Fibroblast of peridontal ligament (primary cell): Measurements from ENCODE around the gene E2F7.

ENCODE experiments used
- DNase-seq: peaks from one replicate; pipeline ENCODE4 v3.0.0-alpha.2; 2010; ENCODE audit errors: extremely low read depth

Gene E2F7

GRCh38 chr12:77016606-77017005 is 48.8 kb downstream of the E2F7 start:
- DNase-seq: no peak

- DNase-seq: peak; percentile 72
Measured at GRCh38 chr12:77013091-77013490, 52.3 kb downstream of the E2F7 start.

DNA sequence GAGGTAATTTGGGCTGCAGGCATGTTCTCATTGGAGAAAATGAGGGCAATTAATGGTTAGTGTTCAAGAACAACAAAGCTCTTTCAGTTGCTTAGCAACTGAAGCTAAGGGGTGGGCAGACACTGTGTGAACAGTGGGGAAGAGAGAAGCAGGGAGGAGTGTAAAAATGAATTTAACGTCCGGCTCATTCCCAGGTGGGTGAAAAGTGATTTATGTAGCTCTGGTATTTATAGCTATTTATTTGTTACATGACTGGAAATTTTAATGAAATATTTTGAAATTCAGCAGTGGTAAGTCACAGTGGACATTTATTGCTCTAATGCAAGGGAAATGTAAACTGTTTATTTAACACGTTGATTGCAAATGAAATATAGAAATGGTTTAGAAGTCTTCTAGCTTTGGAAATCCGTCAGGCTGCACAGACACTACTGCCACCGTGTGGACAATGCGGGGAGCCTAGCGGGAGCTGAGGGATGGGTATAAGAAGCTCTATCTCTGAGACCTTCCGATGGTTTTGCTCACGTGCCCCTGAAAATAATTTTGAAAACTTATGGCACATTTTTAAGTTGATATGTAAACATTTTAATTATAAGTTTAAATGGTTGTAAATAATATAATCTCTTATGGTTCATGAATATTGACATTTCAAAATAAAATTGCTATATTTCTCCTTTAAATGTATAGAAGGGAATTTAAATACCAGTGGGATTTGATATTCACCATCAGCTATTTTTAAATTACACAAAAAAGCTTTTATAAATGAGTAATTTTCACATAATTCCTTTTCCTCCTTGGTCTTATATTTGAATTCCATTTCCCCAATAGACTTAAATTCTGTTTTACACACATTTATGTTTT is 54.4 kb downstream of the E2F7 start:
- peak; percentile 86 for DNase-seq

- peak; percentile 80 for DNase-seq
Measured at GRCh38 chr12:77007476-77007875, 57.9 kb downstream of the E2F7 start.

DNA sequence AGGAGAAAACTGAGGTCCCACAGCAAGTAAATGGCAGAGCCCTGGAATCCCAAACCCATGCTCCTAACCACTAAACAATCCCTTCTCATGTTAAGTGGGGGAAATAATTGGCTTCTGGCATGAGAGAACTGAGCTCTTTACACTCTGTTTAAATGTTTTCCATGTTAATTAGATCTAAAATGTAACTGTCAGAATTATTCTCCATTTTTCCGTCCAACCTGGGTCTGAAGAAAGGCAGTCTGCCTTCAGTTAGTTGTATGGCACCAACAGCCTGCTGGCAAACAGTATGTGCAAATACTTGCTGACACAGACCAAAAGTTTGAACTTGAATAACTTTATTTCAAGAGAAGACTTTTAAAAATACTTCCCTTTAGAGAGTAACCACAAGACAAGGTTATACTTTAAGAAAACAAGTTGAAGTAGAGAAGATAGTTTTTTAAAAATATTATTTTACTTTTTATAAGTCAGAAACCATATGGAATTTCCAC is 59.7 kb downstream of the E2F7 start:
- DNase-seq: peak; percentile 8

DNA sequence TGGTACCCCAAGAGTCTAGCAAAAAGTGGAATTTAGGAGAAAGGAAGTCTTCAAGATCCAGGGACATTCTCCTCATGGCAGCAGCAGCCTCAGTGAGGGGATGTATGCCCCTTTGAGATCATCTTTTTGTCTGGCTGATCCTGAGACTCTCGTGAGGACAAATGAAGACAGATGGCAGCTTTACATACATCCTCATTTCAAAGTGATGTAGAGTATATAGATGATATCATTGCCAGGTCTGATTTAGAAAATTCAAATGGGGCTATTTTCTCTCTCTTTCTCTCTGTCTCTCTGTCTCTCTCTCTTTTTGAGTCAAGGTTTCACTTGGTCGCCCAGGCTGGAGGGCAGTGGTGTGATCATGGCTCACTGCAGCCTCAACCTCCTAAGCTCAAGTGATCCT is 61.5 kb downstream of the E2F7 start:
- no peak for DNase-seq

DNA sequence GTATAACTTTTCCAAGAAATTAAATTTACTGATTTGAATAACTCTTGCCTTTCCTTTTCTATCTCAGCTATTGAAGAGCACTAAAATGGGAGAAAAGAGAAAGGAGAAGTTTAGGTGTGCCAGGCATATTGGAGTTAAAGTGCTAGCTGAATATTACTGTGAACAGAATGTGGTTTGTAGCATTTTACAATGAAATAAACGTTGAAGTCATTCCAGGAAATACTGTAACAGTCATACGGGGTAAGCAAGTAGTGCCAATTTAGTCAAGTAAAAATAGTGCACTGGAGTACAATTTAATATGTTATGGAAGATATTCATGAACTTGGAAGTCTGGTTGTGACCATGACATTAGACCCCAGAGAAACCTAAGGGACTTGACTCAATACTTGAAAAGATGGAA is 62.1 kb downstream of the E2F7 start:
- peak; percentile 53 for DNase-seq

GRCh38 chr12:77002382-77002781 is 63.0 kb downstream of the E2F7 start:
- no peak for DNase-seq

- no peak for DNase-seq
Measured at GRCh38 chr12:77001276-77001675, 64.1 kb downstream of the E2F7 start.

DNA sequence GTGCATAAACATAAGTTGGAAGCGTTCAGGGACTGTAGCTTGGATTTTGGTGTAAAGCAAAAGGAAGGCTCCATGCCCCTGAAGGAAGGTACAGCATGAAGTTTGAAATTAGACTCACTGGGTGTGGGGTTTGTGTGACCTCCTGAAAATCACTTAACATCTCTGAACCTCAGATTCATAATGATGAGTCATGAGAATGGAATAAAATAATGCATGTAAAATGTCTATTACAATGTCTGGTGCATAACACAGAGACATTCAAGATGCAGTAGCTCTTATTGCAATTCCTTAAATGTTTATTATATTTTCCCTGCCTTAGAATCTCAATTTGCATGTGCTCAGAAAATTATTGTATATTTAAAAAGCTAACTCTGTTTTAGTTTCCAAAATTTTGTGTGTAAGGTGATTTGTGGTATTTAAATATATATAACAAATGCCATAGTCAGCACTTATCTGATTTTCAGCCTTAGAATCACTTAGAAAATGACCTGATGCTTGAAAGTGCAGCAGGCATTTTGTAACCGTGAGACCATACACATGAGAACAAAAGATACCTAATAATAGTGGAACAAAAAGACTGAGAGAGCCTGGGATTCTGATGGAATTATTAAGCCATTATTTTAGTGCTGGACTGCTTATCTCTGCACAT is 66.3 kb downstream of the E2F7 start:
- DNase-seq: no peak

DNA sequence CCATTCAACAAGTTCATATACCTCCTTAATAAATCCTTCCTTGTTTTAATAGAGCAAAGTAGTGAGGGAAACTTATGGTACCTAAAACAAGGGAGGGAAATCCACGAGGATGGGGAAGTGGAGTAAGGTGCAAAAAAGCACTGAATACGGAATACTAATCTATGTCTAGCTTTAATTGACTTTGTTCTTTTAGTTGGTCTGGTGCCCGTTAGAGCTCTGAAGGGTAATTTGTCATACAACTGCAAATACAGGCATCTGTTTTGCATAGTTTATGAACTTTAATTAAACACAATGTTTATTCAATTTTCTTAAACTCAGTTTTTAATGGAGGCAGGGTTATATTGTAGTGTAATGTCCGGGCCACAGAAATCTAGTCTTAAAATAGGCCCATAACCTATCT is 67.0 kb downstream of the E2F7 start:
- no peak for DNase-seq

GRCh38 chr12:76997011-76997780 is 68.2 kb downstream of the E2F7 start:
- peak; percentile 13 for DNase-seq

- DNase-seq: no peak
Measured at GRCh38 chr12:76990716-76991115, 74.7 kb downstream of the E2F7 start.

- no peak for DNase-seq
Measured at GRCh38 chr12:76984566-76984965, 80.8 kb downstream of the E2F7 start.

GRCh38 chr12:76983420-76983819 is 81.9 kb downstream of the E2F7 start:
- no peak for DNase-seq

GRCh38 chr12:76980196-76980595 is 85.2 kb downstream of the E2F7 start:
- DNase-seq: no peak

GRCh38 chr12:76976777-76977382 is 88.5 kb downstream of the E2F7 start:
- peak; percentile 25 for DNase-seq
